HepG2 (cell line): ENCODE data around the gene TTBK1. TPM values are rescaled to one million over a fixed set of nuclear protein-coding genes. Genes with fewer than 3 reads are reported as not detected.
A peak's percentile ranks its signal among the peaks of the same experiment; 100 is the strongest.

ENCODE experiments used
- ASH2L ChIP-seq: fragments of 300-600, 200-600 bp; sonication (generic); IDR thresholded peaks from 2 replicates; pipeline ENCODE4 v1.7.0; 2017; ENCODE audit warnings: low read depth, mild to moderate bottlenecking, moderate library complexity, mixed read lengths, low read length; ENCODE audit not compliant: insufficient read length
- BCLAF1 ChIP-seq: fragments of 450-650 bp; IDR thresholded peaks from 2 replicates; pipeline ENCODE4 v1.6.1; 2017; ENCODE audit warnings: mild to moderate bottlenecking
- EP300 ChIP-seq, 3 experiments: sonication (generic) in 1 of 3; formaldehyde crosslinking in 1 of 3; IDR thresholded peaks; 2 replicates each; pipeline versions ENCODE4 v1.5.1 to v1.6.1; 2011 to 2020; ENCODE audit warnings: low read depth in 2 of 3, low read length in 2 of 3, borderline replicate concordance in 1 of 3, improper control_type of control experiment in 1 of 3, mild to moderate bottlenecking in 1 of 3, missing genetic modification reagents in 1 of 3, moderate library complexity in 1 of 3
- PBX3 ChIP-seq: sonication (generic); formaldehyde crosslinking; IDR thresholded peaks from 2 replicates; pipeline ENCODE4 v1.8.1; 2023; ENCODE audit warnings: missing genetic modification reagents, inconsistent platforms, borderline replicate concordance
- RARG ChIP-seq: sonication (generic); formaldehyde crosslinking; IDR thresholded peaks from 2 replicates; pipeline ENCODE4 v1.4.0; 2020; ENCODE audit warnings: low read depth, mild to moderate bottlenecking, missing genetic modification reagents
- SAP130 ChIP-seq: IDR thresholded peaks from 2 replicates; pipeline ENCODE4 v1.6.1; 2016; ENCODE audit warnings: low read depth
- SUZ12 ChIP-seq: fragments of 150-350 bp; IDR thresholded peaks from 2 replicates; pipeline ENCODE4 v1.6.1; 2014; ENCODE audit warnings: low read depth, low read length
- TAF15 ChIP-seq: fragments of 200-400 bp; formaldehyde crosslinking; IDR thresholded peaks from one replicate; pipeline ENCODE4 v1.6.1; 2018; ENCODE audit warnings: mild to moderate bottlenecking, low read depth, low read length; ENCODE audit not compliant: poor library complexity, severe bottlenecking
- TFDP1 ChIP-seq: IDR thresholded peaks from 2 replicates; pipeline ENCODE4 v1.6.1; 2016; ENCODE audit warnings: missing compliant biosample characterization, missing genetic modification reagents, borderline replicate concordance
- YEATS2 ChIP-seq: sonication (generic); formaldehyde crosslinking; IDR thresholded peaks from 2 replicates; pipeline ENCODE4 v1.4.0; 2020; ENCODE audit warnings: missing genetic modification reagents, borderline replicate concordance
- ZBTB46 ChIP-seq: sonication (generic); formaldehyde crosslinking; IDR thresholded peaks from 2 replicates; pipeline ENCODE4 v1.4.0; 2020; ENCODE audit warnings: mild to moderate bottlenecking, missing genetic modification reagents, borderline replicate concordance
- ZBTB8A ChIP-seq: sonication (generic); formaldehyde crosslinking; IDR thresholded peaks from 2 replicates; pipeline ENCODE4 v1.4.0; 2020; ENCODE audit warnings: mild to moderate bottlenecking, low read depth, missing genetic modification reagents, borderline replicate concordance
- ZC3H13 ChIP-seq: sonication (generic); formaldehyde crosslinking; IDR thresholded peaks from 2 replicates; pipeline ENCODE4 v1.8.1; 2023; ENCODE audit warnings: mild to moderate bottlenecking, missing genetic modification reagents, moderate library complexity
- ZFP36 ChIP-seq: fragments of 150-350 bp; IDR thresholded peaks from 2 replicates; pipeline ENCODE4 v1.6.1; 2018; ENCODE audit warnings: borderline replicate concordance, low read length, low read depth; ENCODE audit not compliant: partially characterized antibody
- ZFP91 ChIP-seq: sonication (generic); formaldehyde crosslinking; IDR thresholded peaks from 2 replicates; pipeline ENCODE4 v1.9.0; 2022; ENCODE audit warnings: missing genetic modification reagents, mild to moderate bottlenecking, borderline replicate concordance
- ZNF350 ChIP-seq: sonication (generic); formaldehyde crosslinking; IDR thresholded peaks from 2 replicates; pipeline ENCODE4 v1.4.0; 2020; ENCODE audit warnings: mild to moderate bottlenecking, low read depth, missing genetic modification reagents, borderline replicate concordance
- ZNF550 ChIP-seq: sonication (generic); formaldehyde crosslinking; IDR thresholded peaks from 2 replicates; pipeline ENCODE4 v1.4.0; 2020; ENCODE audit warnings: mild to moderate bottlenecking, missing genetic modification reagents, borderline replicate concordance
- polyA plus RNA-seq, 8 experiments: library from polyadenylated mRNA; depleted of rRNA in 3 of 8; stranded (reverse) in 7 of 8; unstranded in 1 of 8; fragments of >200 nt; fragmentation: Illumina TruSeq in 4 of 8; extraction: Trizol in 4 of 8; gene quantifications; 2 replicates each; pipeline versions ENCODE4 v1.2.1 to v1.2.3, GENCODE V29; 2011 to 2016; ENCODE audit warnings: low read depth in 4 of 8, missing spikeins in 1 of 8, mixed read lengths in 1 of 8; ENCODE audit not compliant: insufficient read depth in 1 of 8
- total RNA-seq, 5 experiments: library from RNA; depleted of rRNA; stranded (reverse); fragments of >200 nt; fragmentation: Illumina TruSeq; extraction: Trizol; gene quantifications; 2 replicates each; pipeline ENCODE4 v1.2.3, GENCODE V29; 2016; ENCODE audit warnings: low read depth in 1 of 5

Gene TTBK1
- total and polyA plus RNA-seq, 2 of the 13 experiments (the other 11 are each of a cell fraction or from before 2014, with no cell fraction given): 0.24 to 0.33 TPM

- TF ChIP-seq BCLAF1: no peak
- peak; percentile 87; the same call in 1 of the 2 replicates for TF ChIP-seq ZFP91 (CRISPR knock-in tag)
- TF ChIP-seq TFDP1 (CRISPR knock-in tag): peak; percentile 38; the same call in 1 of the 2 replicates
- TF ChIP-seq ZBTB46 (CRISPR knock-in tag): 0 out of 2 replicates have a peak, but pooled peaks have one; percentile 72
- TF ChIP-seq ZBTB8A (CRISPR knock-in tag): no peak
- peak; percentile 39 for TF ChIP-seq ASH2L
- peak; percentile 69 for TF ChIP-seq SAP130
- no peak for TF ChIP-seq ZNF550
- TF ChIP-seq ZC3H13 (CRISPR knock-in tag): no peak
- TF ChIP-seq YEATS2 (CRISPR knock-in tag): peak; percentile 64; the same call in 1 of the 2 replicates
- no peak for TF ChIP-seq RARG (CRISPR knock-in tag)
- TF ChIP-seq ZNF350: peak; percentile 34; the same call in 1 of the 2 replicates
- no peak for TF ChIP-seq TAF15
- no peak for TF ChIP-seq ZFP36
- 0 out of 4 replicates have a peak, but pooled peaks of 1 of the 2 experiments have one; percentile 13 for TF ChIP-seq EP300 (IDR thresholded peaks at IDR 0.05; ENCODE audit: low read depth in 2 of 2, low read length in 2 of 2)
- TF ChIP-seq EP300 (CRISPR knock-in tag; IDR thresholded peaks at IDR 0.05; ENCODE audit: borderline replicate concordance): no peak; the same call in 1 of the 2 replicates
- no peak for TF ChIP-seq PBX3
- peak; percentile 98 for TF ChIP-seq SUZ12
Observed at GRCh38 chr6:43247114-43247999, 4.1 kb downstream of the TTBK1 start (continued).
